GM18858 (cell line): ENCODE data around the gene PIH1D1.

Experiments used
- ATAC-seq: cut with Tn5 transposase; IDR thresholded peaks from one replicate; pipeline ENCODE4 v1.9.1; 2021; ENCODE audit not compliant: unreplicated experiment

The PIH1D1 gene

DNA sequence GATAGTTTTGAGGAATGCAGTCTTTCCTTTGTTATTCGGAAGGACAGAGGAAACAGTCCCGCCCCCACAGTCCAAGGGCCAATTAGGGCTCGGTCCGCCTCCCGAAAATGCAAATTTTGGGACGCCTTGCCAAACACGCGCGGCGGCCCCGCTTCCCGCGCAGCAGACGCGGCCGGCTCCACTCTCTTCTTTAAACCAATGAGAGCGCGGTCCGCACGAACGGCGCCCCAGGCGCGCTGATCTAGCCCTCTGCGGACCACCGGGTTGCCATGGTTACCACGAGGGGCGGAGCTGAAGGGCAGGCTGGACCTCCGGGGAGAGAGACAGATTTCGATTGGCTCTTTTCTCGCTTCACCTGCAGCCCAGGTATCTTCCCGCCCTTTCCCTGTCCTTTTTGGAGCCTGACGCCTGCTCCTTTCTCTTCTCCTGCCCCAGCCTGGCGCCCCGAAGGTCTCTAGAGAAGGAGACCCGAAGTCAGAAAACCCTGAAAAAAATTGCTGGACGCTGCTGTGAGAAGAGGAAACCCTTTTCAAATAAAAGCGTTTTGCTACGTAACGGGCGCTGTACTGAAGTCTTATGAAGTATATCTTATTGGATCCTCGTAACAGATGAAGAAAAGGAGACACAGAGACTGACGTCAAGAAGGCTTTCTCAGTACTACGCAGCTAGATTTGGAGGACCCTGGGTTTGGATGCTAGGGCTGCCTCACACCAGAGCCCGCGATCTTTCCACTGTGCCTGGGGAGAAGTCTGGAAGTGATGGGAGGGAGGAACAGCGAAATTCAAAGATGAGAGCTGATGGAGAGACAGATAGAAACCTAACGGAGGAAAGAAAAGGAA lies 30.4 kb downstream of the PIH1D1 start:
- no peak for ATAC-seq

DNA sequence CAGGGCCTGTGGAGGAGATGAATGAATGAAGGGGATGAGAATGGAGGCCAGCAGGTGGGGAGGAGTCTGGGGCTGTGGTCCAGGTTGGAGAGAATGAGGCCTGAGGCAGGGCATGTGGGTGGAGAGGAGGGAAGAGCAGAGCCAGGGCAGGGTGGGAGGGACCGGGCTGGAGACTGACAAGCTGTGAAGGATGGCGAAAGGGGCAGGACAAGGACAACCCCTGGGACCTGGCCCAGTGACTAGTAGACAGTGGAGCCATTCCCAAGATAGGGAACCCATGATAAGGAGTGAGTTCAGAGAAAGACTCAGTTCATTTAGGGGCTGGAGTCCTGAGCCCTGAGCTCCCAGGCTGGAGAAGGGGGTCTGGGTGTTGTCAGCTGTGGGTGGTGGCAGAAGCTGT lies 31.4 kb downstream of the PIH1D1 start:
- ATAC-seq, result no peak

DNA sequence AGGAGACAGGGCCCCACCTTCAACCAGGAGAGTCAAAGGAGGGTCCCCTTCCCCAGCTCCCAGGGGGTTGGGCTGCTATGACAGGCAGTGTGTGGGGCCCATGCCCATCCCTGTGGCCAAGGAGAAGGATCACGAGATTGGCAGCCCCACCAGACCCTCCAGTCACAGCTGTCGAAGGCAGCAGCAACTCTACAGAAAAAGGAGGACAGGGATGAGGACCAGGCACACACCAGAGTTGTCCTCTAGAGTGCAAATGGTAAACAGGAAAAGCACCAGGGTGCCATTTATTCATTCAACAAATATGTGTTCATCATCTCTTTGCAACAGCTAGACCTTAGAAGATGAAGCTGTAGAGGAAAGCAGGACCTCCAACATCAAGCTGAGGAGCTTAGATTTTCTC lies 32.4 kb downstream of the PIH1D1 start:
- no peak for ATAC-seq

DNA sequence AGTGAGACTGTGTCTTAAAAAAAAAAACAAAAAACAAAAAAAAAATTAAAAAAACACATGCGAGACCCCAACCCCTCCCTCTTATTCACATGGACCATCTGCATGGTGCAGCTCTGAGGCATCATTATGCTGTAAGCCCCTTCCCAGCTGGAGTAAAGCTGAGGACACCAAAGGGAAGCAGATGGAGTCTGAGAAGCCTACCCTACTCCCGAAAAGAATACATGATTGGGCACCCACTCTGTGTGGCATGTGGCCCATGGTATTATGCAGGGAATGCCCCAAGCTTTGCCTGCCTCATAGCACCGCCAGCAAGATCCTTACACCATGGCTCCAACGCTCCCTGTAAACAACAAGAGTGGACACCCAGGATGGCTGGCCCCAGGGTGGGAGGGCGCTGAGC lies 33.1 kb downstream of the PIH1D1 start:
- no peak for ATAC-seq

DNA sequence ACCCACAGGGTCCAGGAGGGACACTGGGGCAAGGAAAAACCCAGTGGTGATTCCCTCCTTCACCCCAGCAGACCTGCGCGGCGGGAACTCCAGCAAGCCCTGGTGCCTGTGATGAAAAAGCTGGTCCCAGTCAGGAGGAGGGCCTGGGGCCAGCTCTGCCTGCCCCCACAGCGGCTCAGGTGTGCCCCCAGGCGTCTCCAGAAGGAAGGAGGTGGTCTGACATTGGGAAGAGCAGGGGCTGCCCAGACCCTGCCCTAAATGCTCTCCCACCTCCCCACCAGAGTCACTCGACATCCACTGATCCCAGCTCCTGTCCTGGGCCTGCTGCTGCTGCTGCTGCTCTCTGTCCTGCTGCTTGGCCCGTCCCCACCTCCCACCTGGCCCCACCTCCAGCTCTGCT lies 34.5 kb downstream of the PIH1D1 start:
- no peak for ATAC-seq

DNA sequence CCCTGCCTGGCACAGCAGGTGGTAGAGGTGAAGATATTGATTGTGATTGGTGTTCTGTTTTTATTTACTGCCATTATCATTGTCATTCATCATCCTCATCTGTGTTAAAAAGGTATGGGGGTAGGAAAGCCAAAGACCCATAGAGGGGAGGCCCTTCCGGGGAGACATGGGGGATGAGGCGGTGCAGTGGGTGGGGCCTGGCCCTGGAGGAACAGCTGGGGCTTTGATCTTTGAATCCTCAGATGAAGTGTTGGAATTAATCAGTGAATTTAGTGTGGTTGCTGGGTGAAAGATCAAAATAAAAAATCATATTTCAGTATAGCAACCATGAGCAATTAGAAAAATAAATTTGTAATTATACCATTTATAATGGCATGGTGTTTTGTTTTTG lies 35.8 kb downstream of the PIH1D1 start:
- ATAC-seq, result no peak

DNA sequence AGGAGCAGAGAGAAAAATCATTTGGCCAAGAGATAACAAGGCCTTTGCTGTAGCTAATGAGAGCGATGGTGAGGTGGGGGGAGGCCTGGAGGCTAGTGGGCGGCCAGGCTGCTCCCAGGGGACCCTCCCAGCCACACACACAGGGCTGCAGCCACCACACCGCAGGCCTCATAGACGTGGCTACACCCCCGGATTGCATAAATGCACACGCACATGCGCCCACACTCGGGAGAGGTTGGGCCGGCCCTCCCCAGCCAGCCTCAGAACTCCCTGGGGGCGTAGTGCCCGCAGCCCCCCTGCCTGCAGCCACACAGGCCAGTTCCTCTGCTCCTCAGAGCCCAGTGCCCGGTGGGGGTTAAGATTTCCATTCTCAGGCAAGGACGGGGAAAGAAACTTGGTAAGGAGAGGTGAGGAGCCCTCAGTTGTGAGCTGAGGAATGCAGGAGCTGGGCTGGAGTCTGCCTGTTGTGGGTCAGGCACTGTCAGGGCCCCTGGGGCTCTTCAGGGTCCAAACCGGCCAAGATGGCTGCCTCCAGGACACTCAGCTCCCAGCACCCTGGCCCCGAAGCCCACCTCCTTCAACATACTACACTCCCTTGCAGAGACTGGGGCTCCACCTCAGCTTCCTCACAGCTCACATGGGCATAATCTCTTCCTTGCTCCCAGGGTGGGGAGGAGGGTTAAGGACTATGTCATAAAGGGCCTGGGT lies 36.4 kb downstream of the PIH1D1 start:
- no peak for ATAC-seq

DNA sequence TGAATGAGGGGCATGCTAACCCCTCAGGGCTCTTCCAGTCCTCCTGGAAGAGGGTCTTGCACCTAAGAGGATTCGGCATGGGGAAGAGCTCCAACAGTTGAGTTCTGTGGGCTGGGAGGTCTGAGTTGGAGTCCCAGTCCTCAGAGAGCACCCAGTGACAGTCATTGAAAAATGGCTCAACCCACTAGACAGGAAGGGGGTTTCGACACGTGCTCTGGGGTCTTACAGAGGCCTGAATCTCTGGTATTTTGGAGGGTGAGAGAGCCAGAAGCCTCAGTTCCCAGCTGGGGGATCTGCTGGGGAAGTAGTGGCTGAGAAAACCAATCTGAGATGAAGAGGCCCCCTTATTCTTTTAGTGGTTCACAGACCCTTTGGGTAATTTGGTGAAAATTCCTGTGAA lies 37.4 kb downstream of the PIH1D1 start:
- no peak for ATAC-seq

DNA sequence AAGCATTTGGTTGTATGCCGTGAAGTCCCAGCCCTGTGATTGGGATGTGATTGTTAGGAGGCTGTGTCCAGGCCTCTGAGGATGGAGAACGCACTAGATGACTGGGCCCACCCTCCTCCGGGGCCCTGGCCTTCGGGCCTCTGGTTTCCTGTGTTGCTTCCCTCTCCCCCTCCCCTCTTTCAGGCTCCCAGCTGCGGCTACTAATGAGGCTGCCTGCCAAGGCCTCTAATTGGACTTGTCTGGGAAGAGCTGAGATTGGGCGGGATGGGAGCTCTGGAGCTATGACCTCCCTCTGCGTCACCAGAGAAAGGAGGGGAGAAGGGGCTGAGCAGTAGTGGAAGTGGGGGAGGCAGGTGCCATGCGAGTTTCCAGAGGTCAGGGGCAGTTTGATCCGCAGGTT lies 38.3 kb downstream of the PIH1D1 start:
- no peak for ATAC-seq

DNA sequence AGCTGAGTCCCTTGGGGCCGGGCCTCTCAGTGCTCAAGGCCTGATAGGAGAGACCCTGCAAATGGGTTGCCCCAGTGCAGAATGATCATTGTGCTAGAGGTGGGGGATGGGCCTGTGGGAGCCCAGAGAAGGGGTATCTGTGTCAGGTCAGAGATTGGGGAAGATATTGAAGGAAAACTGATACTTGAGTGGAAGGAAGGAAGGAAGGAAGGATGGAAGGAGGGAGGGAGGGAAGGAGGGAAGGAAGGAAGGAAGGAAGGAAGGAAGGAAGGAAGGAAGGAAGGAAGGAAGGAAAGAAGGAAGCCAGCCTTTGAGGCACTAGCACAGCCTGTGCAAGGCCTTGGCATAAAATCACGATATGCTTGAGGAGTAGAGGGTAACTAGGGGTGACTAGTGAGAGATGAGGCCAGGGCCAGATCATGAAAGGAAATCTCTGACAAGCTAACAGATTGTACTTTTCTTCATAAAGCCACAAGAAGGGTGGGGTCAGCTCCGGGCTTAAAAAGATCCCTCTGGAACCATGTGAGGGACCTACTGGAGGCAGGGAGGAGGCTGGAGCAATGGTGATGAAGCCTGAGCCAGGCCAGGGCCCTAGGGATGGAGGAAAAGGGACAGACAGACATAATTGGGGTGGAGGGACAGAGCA lies 39.8 kb downstream of the PIH1D1 start:
- no peak for ATAC-seq

DNA sequence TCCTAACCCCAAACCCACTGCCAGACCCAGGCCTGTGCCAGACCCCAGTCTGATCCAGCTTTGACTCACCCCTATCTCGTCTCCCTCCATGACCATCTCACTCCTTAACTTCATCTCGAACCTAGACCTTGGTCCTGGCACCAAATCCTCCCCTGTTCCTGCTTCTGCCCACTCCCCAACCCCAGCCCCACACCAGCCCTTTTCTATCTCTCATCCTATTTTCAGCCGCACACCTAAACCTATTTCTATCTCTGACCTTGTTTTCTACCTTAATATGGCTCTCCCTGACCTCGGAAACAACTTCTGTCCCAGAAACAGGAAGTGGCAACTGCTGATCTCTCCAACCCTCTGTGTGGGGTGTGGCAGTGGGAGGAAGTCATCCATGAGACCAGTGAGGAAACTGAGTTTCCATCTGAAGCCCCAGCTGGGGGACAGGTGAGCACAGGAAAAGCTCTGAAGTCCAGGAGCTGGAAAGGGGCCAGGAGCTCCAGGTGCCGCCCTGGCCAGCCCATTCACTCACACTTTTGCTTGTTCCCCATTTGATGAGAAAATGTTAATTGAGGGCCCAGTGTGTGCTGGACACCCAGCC lies 42.1 kb downstream of the PIH1D1 start:
- ATAC-seq, result no peak

DNA sequence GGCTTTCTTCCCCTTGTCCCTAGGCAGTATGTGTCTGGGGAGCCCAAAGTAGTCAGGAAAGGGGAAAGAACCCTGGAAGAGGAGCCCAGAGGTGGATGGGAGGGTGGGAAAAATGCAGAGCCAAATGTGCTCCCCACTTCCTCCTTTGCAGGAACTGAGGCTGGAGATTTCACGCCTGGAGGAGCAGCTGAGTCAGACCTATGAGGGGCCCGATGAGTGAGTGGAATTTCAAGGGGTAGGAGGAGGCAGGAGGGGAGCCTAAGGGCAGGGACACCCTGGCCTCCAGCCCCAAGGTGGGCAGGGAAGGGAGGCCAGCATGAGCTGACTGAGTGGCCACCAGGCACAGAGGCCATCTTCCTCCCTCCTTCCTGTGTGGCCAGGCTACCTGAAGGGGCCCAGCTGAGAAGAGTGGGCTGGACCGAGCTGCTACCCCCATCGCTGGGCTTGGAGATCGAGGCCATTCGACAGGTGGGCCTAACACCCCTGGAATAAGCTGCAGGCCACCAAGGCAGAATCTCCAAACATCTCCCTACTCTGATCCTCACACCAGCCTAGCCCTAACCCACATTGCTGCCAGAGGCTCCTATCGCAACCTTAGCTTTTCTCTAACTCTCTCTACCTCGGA lies 42.7 kb downstream of the PIH1D1 start:
- no peak for ATAC-seq

DNA sequence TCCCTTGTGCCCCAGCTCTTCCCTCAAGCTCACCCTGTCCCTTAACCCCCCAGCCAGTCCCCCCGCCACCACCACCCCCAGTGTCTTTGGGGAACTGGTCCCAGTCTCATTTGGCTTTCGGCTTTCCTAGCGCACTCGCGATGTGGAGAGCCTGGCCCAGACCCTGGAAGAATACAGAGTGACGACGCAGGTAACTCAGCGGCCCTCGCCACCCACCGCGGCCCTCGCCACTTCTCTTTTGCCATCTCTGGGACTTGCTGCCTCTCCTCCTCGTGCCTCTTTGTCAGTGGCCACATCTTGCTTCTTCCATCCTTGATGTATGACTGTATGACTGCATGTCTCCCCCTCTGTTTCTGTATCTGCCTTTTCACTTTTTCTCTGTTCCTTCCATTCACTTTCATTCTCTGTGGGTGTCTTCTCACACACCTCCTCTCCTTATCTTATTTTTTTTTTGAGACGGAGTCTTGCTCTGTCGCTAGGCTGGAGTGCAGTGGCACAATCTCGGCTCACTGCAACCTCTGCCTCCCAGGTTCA lies 44.1 kb downstream of the PIH1D1 start:
- no peak for ATAC-seq

DNA sequence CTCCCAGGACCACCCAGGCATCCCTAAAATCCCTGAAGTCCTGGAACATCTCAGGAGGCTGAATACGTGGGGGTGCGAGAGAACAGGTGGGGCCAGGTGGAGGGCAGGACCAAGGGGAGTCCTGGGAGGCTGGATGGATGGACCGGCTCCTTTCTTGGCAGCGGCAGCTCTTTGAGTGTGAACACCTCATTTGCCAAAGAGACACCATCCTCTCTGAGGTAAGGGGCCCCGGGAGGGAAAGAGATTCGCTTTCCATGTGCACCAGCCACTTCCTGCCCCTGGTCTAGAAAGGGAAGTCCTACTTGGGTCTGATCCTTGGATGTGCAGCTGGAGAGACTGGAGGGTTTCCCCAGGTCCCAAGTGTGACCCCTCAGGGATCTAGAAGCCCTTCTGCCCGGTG lies 44.5 kb downstream of the PIH1D1 start:
- ATAC-seq, result no peak

DNA sequence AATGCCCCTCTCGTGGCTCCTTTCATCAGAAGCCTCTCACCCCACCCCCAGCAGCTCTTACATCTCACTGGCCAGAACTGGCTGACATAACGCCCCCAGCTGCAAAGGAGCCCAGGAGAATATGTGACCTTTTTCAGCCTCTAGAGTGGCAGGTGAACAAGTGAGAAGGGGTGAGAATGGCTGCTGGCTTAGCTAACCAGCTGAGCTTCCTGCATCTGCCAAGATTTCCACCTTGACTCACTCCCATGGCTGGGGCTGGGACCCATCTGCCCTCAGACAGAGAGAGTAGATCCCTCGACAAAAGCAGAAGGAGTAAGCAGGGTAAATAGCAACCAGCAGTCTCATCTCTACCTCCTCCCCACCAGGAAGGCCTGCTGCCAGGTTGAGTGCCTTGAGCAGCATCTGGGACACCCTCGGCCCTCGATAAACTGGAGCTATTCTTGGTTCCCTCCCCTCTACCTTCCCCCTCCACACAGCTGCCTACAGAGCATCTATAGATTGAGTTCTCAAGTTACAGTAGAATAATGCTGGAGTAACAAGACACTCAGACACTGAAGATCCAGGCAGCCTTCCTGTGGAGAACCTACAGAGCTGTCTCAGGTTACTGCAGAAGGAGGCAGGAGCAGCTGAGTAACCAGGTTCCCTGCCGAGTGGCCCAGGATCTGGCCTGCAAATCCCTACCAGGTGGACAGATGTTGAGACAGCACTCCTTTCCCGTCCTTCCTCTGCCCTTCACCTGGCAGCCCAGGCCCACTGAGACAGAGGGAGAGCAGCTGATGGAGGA lies 48.0 kb downstream of the PIH1D1 start:
- ATAC-seq, result no peak

DNA sequence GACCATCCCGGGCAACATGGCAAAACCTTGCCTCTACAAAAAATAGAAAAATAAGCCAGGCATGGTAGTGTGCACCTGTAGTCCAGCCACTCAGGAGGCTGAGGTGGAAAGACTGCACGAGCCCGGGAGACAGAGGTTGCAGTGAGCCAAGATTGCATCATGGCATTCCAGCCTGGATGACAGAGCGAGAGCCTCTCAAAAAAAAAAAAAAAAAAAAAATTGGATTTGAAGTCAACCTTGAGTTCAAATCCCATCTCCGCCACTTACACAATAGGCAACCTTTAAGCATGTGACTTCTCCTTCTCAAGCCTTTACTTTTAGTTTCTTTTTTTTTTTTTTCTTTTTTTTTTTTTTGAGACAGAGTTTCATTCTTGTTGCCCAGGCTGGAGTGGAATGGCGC lies 51.6 kb downstream of the PIH1D1 start:
- no peak for ATAC-seq

DNA sequence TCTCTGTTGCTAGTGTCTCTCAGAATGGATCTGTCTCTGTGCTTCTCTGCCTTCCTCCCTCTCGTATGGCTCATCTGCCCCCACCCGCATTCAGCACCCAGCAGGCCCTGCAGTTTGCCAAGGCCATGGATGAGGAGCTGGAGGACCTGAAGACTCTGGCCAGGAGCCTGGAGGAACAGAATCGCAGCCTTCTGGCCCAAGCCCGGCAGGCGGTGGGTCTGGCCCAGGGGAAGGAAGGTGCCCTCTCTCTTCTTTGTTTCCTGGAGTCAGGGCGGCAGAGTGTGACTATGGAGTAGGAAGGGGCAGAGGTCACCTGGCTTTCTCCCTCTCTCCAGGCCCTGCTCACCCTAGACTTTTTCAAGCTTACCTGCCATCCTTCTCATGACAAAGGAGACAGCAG lies 52.7 kb downstream of the PIH1D1 start:
- no peak for ATAC-seq

DNA sequence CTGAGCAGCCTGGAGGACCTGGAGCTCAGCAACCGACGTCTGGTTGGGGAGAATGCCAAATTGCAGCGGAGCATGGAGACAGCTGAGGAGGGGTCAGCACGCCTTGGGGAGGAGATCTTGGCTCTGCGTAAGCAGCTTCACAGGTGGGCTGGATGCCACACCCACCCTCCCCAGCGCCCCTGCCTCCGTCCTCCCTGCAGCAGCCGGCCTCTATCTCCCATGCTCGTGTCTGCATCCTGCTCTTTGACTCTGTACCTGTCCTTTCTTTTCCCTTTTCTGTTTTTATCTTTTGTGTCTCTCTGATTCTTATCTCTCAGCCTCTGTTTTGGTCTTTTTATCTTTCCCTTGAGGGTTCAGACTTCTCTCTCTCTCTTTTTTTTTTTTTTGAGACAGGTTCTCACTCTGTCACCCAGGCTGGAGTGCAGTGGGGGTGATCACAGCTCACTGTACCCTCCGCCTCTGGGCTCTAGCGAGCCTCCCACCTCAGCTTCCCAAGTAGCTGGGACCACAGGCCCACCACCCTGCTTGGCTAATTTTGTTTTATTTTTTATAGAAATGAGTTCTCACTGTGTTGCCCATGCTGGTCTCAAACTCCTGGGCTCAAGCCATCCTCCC lies 53.5 kb downstream of the PIH1D1 start:
- no peak for ATAC-seq

DNA sequence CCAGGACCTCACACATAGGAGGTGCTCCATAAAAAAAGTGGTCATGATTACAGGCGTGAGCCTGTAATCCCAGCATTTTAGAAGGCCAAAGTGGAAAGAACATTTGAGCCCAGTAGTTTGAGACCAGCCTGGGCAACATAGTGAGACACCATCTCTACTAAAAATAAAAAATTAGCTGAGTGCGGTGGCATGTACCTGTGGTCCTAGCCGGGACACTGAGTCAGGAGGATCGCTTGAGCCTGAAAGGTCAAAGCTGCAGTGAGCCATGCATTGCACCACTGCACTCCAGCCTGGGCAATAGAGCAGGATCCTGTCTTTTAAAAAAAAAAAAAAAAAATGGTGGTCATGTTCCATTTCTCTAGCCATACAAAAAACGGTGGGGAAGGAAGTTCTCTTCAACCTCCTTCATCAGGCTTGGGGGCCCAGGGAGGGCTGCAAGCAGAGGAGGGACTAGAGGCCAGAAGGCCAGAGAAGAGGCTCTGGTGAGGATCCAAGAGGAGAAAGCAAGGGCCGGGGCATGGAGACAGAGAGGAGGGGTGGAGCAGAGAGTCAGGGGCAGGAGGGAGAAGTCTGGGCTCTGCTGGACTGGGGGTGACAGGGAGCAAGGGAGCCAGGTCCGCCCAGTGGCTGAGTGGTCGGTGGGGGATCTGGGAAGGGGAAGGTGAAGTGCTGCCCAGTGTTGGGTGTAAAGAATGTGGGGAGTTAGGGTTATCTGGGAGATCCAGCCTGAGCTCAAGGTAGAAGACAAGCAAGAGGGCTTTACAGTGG lies 54.7 kb downstream of the PIH1D1 start:
- ATAC-seq, result no peak
